GM23248 (cell line): ENCODE results near the gene SH3BP5L. TPM values are rescaled to one million over a fixed set of nuclear protein-coding genes. Genes with fewer than 3 reads are reported as not detected.
"Not testable (repeated sequence)": the region's sequence is repeated elsewhere in the genome, so short reads cannot be mapped to it uniquely, and the experiment has no call there.

Experiments
- DNase-seq: peaks from one replicate; pipeline ENCODE4 v3.0.0-alpha.2; 2015
- H2AFZ ChIP-seq: fragments of 200-600 bp; sonication (generic); 2 replicates; pipeline ENCODE4 v1.6.1; 2016; ENCODE audit warnings: antibody characterized with exemption
- H3F3A ChIP-seq: fragments of 200-600 bp; sonication (generic); 2 replicates; pipeline ENCODE4 v1.6.1; 2016; ENCODE audit warnings: mild to moderate bottlenecking, antibody characterized with exemption, mixed run types; ENCODE audit not compliant: insufficient read depth
- H3K27ac ChIP-seq: fragments of 200-600 bp; sonication (generic); 2 replicates; pipeline ENCODE4 v1.5.1; 2016; ENCODE audit warnings: mild to moderate bottlenecking
- H3K27me3 ChIP-seq: fragments of 200-600 bp; sonication (generic); replicated peaks from 2 replicates; pipeline ENCODE4 v1.6.1; 2016; ENCODE audit warnings: mild to moderate bottlenecking; ENCODE audit not compliant: insufficient read depth
- H3K36me3 ChIP-seq: fragments of 200-600 bp; sonication (generic); 2 replicates; pipeline ENCODE4 v1.6.1; 2016; ENCODE audit warnings: low read depth, mild to moderate bottlenecking
- H3K4me1 ChIP-seq: fragments of 200-600 bp; sonication (generic); 2 replicates; pipeline ENCODE4 v1.6.1; 2016; ENCODE audit warnings: mild to moderate bottlenecking; ENCODE audit not compliant: insufficient read depth
- H3K4me2 ChIP-seq: fragments of 200-600 bp; sonication (generic); one replicate; pipeline ENCODE4 v1.6.1; 2016; ENCODE audit warnings: mild to moderate bottlenecking; ENCODE audit not compliant: unreplicated experiment
- H3K4me3 ChIP-seq: fragments of 200-600 bp; sonication (generic); 2 replicates; pipeline ENCODE4 v1.5.1; 2016; ENCODE audit warnings: mild to moderate bottlenecking
- H3K79me2 ChIP-seq: fragments of 200-600 bp; sonication (generic); 2 replicates; pipeline ENCODE4 v1.6.1; 2016; ENCODE audit warnings: mild to moderate bottlenecking; ENCODE audit not compliant: insufficient read depth
- H3K9ac ChIP-seq: fragments of 200-600 bp; sonication (generic); 2 replicates; pipeline ENCODE4 v1.6.1; 2016; ENCODE audit warnings: mild to moderate bottlenecking
- H3K9me2 ChIP-seq: fragments of 200-600 bp; sonication (generic); 2 replicates; pipeline ENCODE4 v1.6.1; 2016; ENCODE audit warnings: mixed run types, mild to moderate bottlenecking, moderate library complexity; ENCODE audit not compliant: insufficient read depth
- H3K9me3 ChIP-seq: fragments of 200-600 bp; sonication (generic); one replicate; pipeline ENCODE4 v1.6.1; 2017; ENCODE audit warnings: low read depth
- H4K20me1 ChIP-seq: fragments of 200-600 bp; sonication (generic); 2 replicates; pipeline ENCODE4 v1.6.0; 2016; ENCODE audit not compliant: insufficient read depth
- EZH2 ChIP-seq: fragments of 200-600 bp; sonication (generic); IDR thresholded peaks from 2 replicates; pipeline ENCODE4 v1.6.1; 2018; ENCODE audit warnings: antibody characterized with exemption, mild to moderate bottlenecking; ENCODE audit not compliant: insufficient read depth, poor library complexity, severe bottlenecking
- EZH2phosphoT487 ChIP-seq: fragments of 200-600 bp; sonication (generic); IDR thresholded peaks from 2 replicates; pipeline ENCODE4 v1.6.1; 2018; ENCODE audit warnings: antibody characterized with exemption, moderate library complexity, mild to moderate bottlenecking, low read depth; ENCODE audit not compliant: insufficient read depth
- WGBS, 2 experiments: methylation state at CpG; one replicate each; pipeline ENCODE4 v1.1.6; 2015 to 2017; ENCODE audit warnings: low lambda C conversion rate in 2 of 2, low coverage in 1 of 2; ENCODE audit errors: missing lambda C conversion rate in 2 of 2; 5-methylcytosine and 5-hydroxymethylcytosine counted together
- in situ Hi-C: fragments of 300-500 bp; cut with MboI; formaldehyde crosslinking; loops from 2 replicates; pipeline ENCODE4 v1.15.0; 2020
- polyA plus RNA-seq: library from polyadenylated mRNA; unstranded; fragments of >200 nt; fragmentation: Nextera tagmentation; extraction: Ambion mirVana; gene quantifications from 2 replicates; pipeline ENCODE4 v1.2.1, GENCODE V29; 2016
- total RNA-seq: library from RNA; depleted of rRNA; stranded (reverse); fragments of >200 nt; shearing (Covaris generic); gene quantifications from 2 replicates; pipeline ENCODE4 v1.2.3, GENCODE V29; 2014

The SH3BP5L gene
- total and polyA plus RNA-seq, 2 experiments from 2014 or later, result 5.3 to 64.4 TPM

GRCh38 chr1:248792342-248792741 lies 33.4 kb downstream of the SH3BP5L start:
- no peaks in the 10 kb centered on the region for H4K20me1 ChIP-seq
- H3K9me3 ChIP-seq, result no peaks in the 10 kb centered on the region
- no peaks in the 10 kb centered on the region for H3K9me2 ChIP-seq
- H2AFZ ChIP-seq, result no peak overlapping the region
- H3K4me2 ChIP-seq, result no peak overlapping the region
- no peaks in the 10 kb centered on the region for H3K4me1 ChIP-seq
- no peak overlapping the region for H3K9ac ChIP-seq
- H3K27me3 ChIP-seq, result no peaks in the 10 kb centered on the region
- TF ChIP-seq EZH2phosphoT487 (no peak), EZH2 (no peak)
- H3K4me3 ChIP-seq, result no peak overlapping the region
- no peak for DNase-seq
- no peaks in the 10 kb centered on the region for H3K36me3 ChIP-seq
- 33 to 37% methylated on average over 5 of the region's 5 CpGs for WGBS, 2 experiments
- H3K79me2 ChIP-seq, result no peaks in the 10 kb centered on the region
- in situ Hi-C loops, result no loop called here
- H3K27ac ChIP-seq, result no peak overlapping the region
- no peaks in the 10 kb centered on the region for H3F3A ChIP-seq

- DNase-seq, result no peak
- H3K4me1 ChIP-seq, result no peaks in the 10 kb centered on the region
- H3K79me2 ChIP-seq, result no peaks in the 10 kb centered on the region
- no peak overlapping the region for H3K4me2 ChIP-seq
- H3K27me3 ChIP-seq, result no peaks in the 10 kb centered on the region
- H2AFZ ChIP-seq, result no peak overlapping the region
- H3K9me3 ChIP-seq, result no peaks in the 10 kb centered on the region
- TF ChIP-seq EZH2 (no peak), EZH2phosphoT487 (no peak)
- 30 to 46% methylated on average over 4 of the region's 4 CpGs for WGBS, 2 experiments
- in situ Hi-C loops, result no loop called here
- no peaks in the 10 kb centered on the region for H4K20me1 ChIP-seq
- H3K27ac ChIP-seq, result no peak overlapping the region
- no peaks in the 10 kb centered on the region for H3F3A ChIP-seq
- H3K4me3 ChIP-seq, result no peak overlapping the region
- no peaks in the 10 kb centered on the region for H3K9me2 ChIP-seq
- H3K9ac ChIP-seq, result no peak overlapping the region
- no peaks in the 10 kb centered on the region for H3K36me3 ChIP-seq
These were observed 34.7 kb downstream of the SH3BP5L start for GRCh38 chr1:248791010-248791409.

DNA sequence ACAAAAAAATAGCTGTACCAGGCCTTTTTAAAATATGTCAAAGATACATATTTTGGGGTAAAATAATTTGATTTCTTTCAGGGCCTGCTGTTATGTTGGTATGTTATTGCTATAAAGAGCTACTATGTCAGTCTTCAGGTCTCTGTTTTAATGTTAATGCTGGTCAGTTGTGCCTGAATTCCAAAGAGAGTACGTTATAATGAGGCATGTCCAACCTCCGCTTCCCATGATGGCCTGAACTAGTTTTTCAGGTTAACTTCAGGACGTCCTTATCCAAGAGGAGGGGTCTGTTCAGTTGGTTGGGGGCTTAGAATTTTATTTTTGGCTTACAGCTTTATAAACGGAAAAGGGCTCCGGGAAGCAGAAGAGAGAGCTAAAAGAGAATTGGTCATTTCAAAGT lies 35.3 kb downstream of the SH3BP5L start:
- no peaks in the 10 kb centered on the region for H3K27me3 ChIP-seq
- no peak overlapping the region for H3K4me2 ChIP-seq
- H3K9me2 ChIP-seq, result no peaks in the 10 kb centered on the region
- no peaks in the 10 kb centered on the region for H3K79me2 ChIP-seq
- in situ Hi-C loops, result no loop called here
- H3K9me3 ChIP-seq, result no peaks in the 10 kb centered on the region
- TF ChIP-seq EZH2, result no peak
- H3K4me3 ChIP-seq, result no peak overlapping the region
- no peaks in the 10 kb centered on the region for H3K4me1 ChIP-seq
- no peak for DNase-seq
- H3K36me3 ChIP-seq, result no peaks in the 10 kb centered on the region
- H3F3A ChIP-seq, result no peaks in the 10 kb centered on the region
- no peak overlapping the region for H3K9ac ChIP-seq
- H4K20me1 ChIP-seq, result no peaks in the 10 kb centered on the region
- WGBS, 2 experiments, result 52 to 56% methylated on average over 5 of the region's 5 CpGs
- no peak overlapping the region for H3K27ac ChIP-seq
- no peak overlapping the region for H2AFZ ChIP-seq

GRCh38 chr1:248789337-248789736 lies 36.4 kb downstream of the SH3BP5L start:
- H3K79me2 ChIP-seq, H3K9me2 ChIP-seq, H3K4me1 ChIP-seq, H3K27me3 ChIP-seq, H3K36me3 ChIP-seq, H4K20me1 ChIP-seq, H2AFZ ChIP-seq, DNase-seq, H3K27ac ChIP-seq, H3K9ac ChIP-seq, H3F3A ChIP-seq, H3K9me3 ChIP-seq, H3K4me3 ChIP-seq, H3K4me2 ChIP-seq, in situ Hi-C loops: not testable (repeated sequence)
- 23% methylated on average over 2 of the region's 2 CpGs for WGBS, 2 experiments

DNA sequence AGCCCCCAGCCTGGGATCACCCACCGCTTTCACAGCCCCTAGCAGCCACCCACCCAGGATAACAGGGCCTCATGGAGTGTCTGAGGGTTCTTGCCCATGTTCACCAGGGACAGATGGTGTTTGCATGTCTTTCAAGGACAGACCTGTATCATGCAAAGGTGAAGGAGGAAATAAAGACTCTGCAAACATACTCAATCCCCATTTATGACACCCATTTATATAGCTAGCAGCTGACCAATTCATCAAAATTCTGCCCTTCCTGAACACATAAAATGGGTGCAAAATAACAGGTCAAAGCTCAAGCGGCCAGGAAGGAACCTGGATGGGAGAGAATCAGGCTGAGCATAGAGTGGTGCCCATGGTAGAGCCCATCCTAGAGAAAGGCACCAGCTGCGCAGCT lies 37.4 kb downstream of the SH3BP5L start:
- no peak for DNase-seq
- in situ Hi-C loops, result no loop called here
- H3K36me3 ChIP-seq, result no peaks in the 10 kb centered on the region
- TF ChIP-seq EZH2phosphoT487 (no peak), EZH2 (no peak)
- H3K79me2 ChIP-seq, result no peaks in the 10 kb centered on the region
- WGBS, 2 experiments, result 35 to 44% methylated on average over 3 of the region's 3 CpGs
- H3K9me2 ChIP-seq, result no peaks in the 10 kb centered on the region
- no peak overlapping the region for H3K27ac ChIP-seq
- no peak overlapping the region for H3K9ac ChIP-seq
- H3K4me1 ChIP-seq, result no peaks in the 10 kb centered on the region
- no peaks in the 10 kb centered on the region for H3K9me3 ChIP-seq
- H3K27me3 ChIP-seq, result no peaks in the 10 kb centered on the region
- H2AFZ ChIP-seq, result no peak overlapping the region
- no peak overlapping the region for H3K4me3 ChIP-seq
- no peaks in the 10 kb centered on the region for H4K20me1 ChIP-seq
- H3K4me2 ChIP-seq, result no peak overlapping the region
- no peaks in the 10 kb centered on the region for H3F3A ChIP-seq
